H1 (cell line): ENCODE measurements around the gene PRKCH. TPM values are rescaled to one million over a fixed set of nuclear protein-coding genes. Genes with fewer than 3 reads are reported as not detected.

Experiments used
- CTCF ChIA-PET: fragments of 300-600 bp; sonication (Branson Sonifier 250); formaldehyde crosslinking; loops from one replicate; lab custom pipeline; 2021; ENCODE audit not compliant: partially characterized antibody; lab: Charles Lee
- POLR2A ChIA-PET: fragments of 300-600 bp; sonication (Branson Sonifier 250); formaldehyde crosslinking; loops from one replicate; lab custom pipeline; 2021; ENCODE audit warnings: inconsistent platforms; ENCODE audit not compliant: partially characterized antibody; lab: Charles Lee
- DNase-seq, 2 experiments: peaks; one replicate each; pipeline versions ENCODE4 v3.0.0 to v3.0.0-alpha.2; 2010 to 2022; ENCODE audit warnings: low spot score in 2 of 2, low read depth in 1 of 2, mixed read lengths in 1 of 2
- FAIRE-seq: peaks from 2 replicates; lab custom pipeline; 2011; peaks lifted over from hg19 to GRCh38; lab: Jason Lieb, UNC
- H2AFZ ChIP-seq: 2 replicates; pipeline ENCODE4 v1.8.1; 2012; ENCODE audit warnings: low read length, inconsistent platforms
- H2AK5ac ChIP-seq: 2 replicates; pipeline ENCODE4 v1.6.1; 2013; ENCODE audit warnings: low read depth, low read length
- H2BK120ac ChIP-seq: replicated peaks from 2 replicates; pipeline ENCODE3; 2013; ENCODE audit warnings: low read depth, low read length, inconsistent platforms
- H2BK12ac ChIP-seq: 2 replicates; pipeline ENCODE4 v1.6.1; 2013; ENCODE audit warnings: low read depth, low read length
- H2BK15ac ChIP-seq: 2 replicates; pipeline ENCODE4 v1.6.1; 2013; ENCODE audit warnings: low read length
- H2BK20ac ChIP-seq: 2 replicates; pipeline ENCODE4 v1.6.1; 2013; ENCODE audit warnings: low read length
- H2BK5ac ChIP-seq: 2 replicates; pipeline ENCODE4 v1.6.1; 2013; ENCODE audit warnings: low read depth, low read length
- H3K14ac ChIP-seq: 2 replicates; pipeline ENCODE4 v1.6.1; 2013; ENCODE audit warnings: inconsistent platforms; ENCODE audit not compliant: insufficient read length
- H3K18ac ChIP-seq: 2 replicates; pipeline ENCODE4 v1.6.1; 2013; ENCODE audit warnings: low read length; ENCODE audit errors: extremely low read depth
- H3K23ac ChIP-seq: 2 replicates; pipeline ENCODE4 v1.6.1; 2013; ENCODE audit warnings: inconsistent platforms; ENCODE audit not compliant: insufficient read length
- H3K23me2 ChIP-seq: 2 replicates; pipeline ENCODE4 v1.6.1; 2013; ENCODE audit warnings: low read depth, low read length
- H3K27ac ChIP-seq: 2 replicates; pipeline ENCODE4 v1.6.1; 2011; ENCODE audit warnings: low read depth, low read length, inconsistent platforms
- H3K27me3 ChIP-seq, 4 experiments: replicated peaks in 1 of 4; 1 replicate in 1 of 4; 2 replicates in 3 of 4; pipeline versions ENCODE4 v1.6.1 to v1.8.1; 2011 to 2013; ENCODE audit warnings: low read length in 3 of 4, mild to moderate bottlenecking in 3 of 4, inconsistent platforms in 2 of 4, mixed read lengths in 2 of 4, moderate library complexity in 1 of 4; ENCODE audit not compliant: control insufficient read depth in 3 of 4, insufficient read depth in 3 of 4; ENCODE audit errors: extremely low read depth in 1 of 4
- H3K36me3 ChIP-seq, 4 experiments: 2 replicates each; pipeline versions ENCODE4 v1.6.1 to v1.8.1; 2011 to 2013; ENCODE audit warnings: mild to moderate bottlenecking in 4 of 4, low read length in 3 of 4, moderate library complexity in 2 of 4, control low read depth in 1 of 4, inconsistent platforms in 1 of 4; ENCODE audit not compliant: insufficient read depth in 4 of 4, control insufficient read depth in 2 of 4
- H3K4ac ChIP-seq: replicated peaks from 2 replicates; pipeline ENCODE3; 2013; ENCODE audit warnings: low read length, low read depth, mixed read lengths, inconsistent platforms; ENCODE audit not compliant: insufficient read length
- H3K4me1 ChIP-seq, 4 experiments: replicated peaks in 1 of 4; 1 replicate in 1 of 4; 2 replicates in 3 of 4; pipeline versions ENCODE4 v1.6.1 to v1.8.1; 2011 to 2013; ENCODE audit warnings: low read length in 3 of 4, inconsistent platforms in 2 of 4, mixed read lengths in 1 of 4; ENCODE audit not compliant: insufficient read depth in 4 of 4, control insufficient read depth in 3 of 4
- H3K4me2 ChIP-seq, 2 experiments: 2 replicates each; pipeline versions ENCODE4 v1.6.1 to v1.8.1; 2011 to 2013; ENCODE audit warnings: low read depth in 2 of 2, low read length in 2 of 2, control low read depth in 1 of 2, inconsistent platforms in 1 of 2, mild to moderate bottlenecking in 1 of 2; ENCODE audit not compliant: insufficient read depth in 1 of 2
- H3K4me3 ChIP-seq, 4 experiments: fragments of 200-600, 300-600 bp in 1 of 4; sonication (generic), shearing (Covaris generic), sonication (Bioruptor Twin) in 1 of 4; 2 replicates each; pipeline versions ENCODE4 v1.5.1 to v1.8.1; 2011 to 2016; ENCODE audit warnings: low read length in 4 of 4, low read depth in 3 of 4, control low read depth in 2 of 4, inconsistent platforms in 2 of 4, mild to moderate bottlenecking in 2 of 4, mixed read lengths in 1 of 4, moderate library complexity in 1 of 4; ENCODE audit not compliant: insufficient read depth in 2 of 4; ENCODE audit errors: extremely low read depth in 1 of 4
- H3K56ac ChIP-seq: replicated peaks from 2 replicates; pipeline ENCODE3; 2013; ENCODE audit warnings: low read depth, mild to moderate bottlenecking, mixed read lengths, low read length, inconsistent platforms; ENCODE audit not compliant: insufficient read length
- H3K79me1 ChIP-seq: 2 replicates; pipeline ENCODE4 v1.6.1; 2013; ENCODE audit warnings: low read depth, low read length, control low read depth
- H3K79me2 ChIP-seq, 2 experiments: 2 replicates each; pipeline versions ENCODE4 v1.6.1 to v1.8.1; 2012 to 2013; ENCODE audit warnings: low read length in 2 of 2, mild to moderate bottlenecking in 2 of 2, inconsistent platforms in 1 of 2; ENCODE audit not compliant: insufficient read depth in 2 of 2, control insufficient read depth in 1 of 2
- H3K9ac ChIP-seq, 4 experiments: replicated peaks in 1 of 4; 1 replicate in 1 of 4; 2 replicates in 3 of 4; pipeline versions ENCODE4 v1.6.1 to v1.8.1; 2011 to 2013; ENCODE audit warnings: low read depth in 3 of 4, low read length in 3 of 4, control low read depth in 2 of 4, mild to moderate bottlenecking in 2 of 4, moderate library complexity in 2 of 4, inconsistent platforms in 1 of 4; ENCODE audit errors: extremely low read depth in 1 of 4
- H3K9me3 ChIP-seq, 2 experiments: 2 replicates each; pipeline versions ENCODE4 v1.6.1 to v1.8.1; 2012 to 2013; ENCODE audit warnings: mild to moderate bottlenecking in 2 of 2, moderate library complexity in 2 of 2, control low read depth in 1 of 2, inconsistent platforms in 1 of 2, low read depth in 1 of 2, low read length in 1 of 2, mixed read lengths in 1 of 2; ENCODE audit not compliant: insufficient read depth in 2 of 2
- H4K20me1 ChIP-seq, 2 experiments: replicated peaks in 1 of 2; 2 replicates each; pipeline versions ENCODE3 to v1.8.1; 2011 to 2013; ENCODE audit warnings: inconsistent platforms in 2 of 2, low read length in 2 of 2, mild to moderate bottlenecking in 1 of 2; ENCODE audit not compliant: insufficient read depth in 2 of 2, control insufficient read depth in 1 of 2
- H4K5ac ChIP-seq: 2 replicates; pipeline ENCODE4 v1.6.1; 2013; ENCODE audit warnings: low read length, low read depth, mixed read lengths, inconsistent platforms; ENCODE audit not compliant: insufficient read length
- H4K8ac ChIP-seq: 2 replicates; pipeline ENCODE4 v1.8.0; 2013; ENCODE audit warnings: mild to moderate bottlenecking, moderate library complexity, low read length, inconsistent platforms; ENCODE audit not compliant: insufficient read depth; ENCODE audit errors: extremely low read depth
- H4K91ac ChIP-seq: replicated peaks from 2 replicates; pipeline ENCODE3; 2013; ENCODE audit warnings: low read length, mixed read lengths, inconsistent platforms; ENCODE audit not compliant: insufficient read length
- EZH2 ChIP-seq: fragments of 200-600 bp; sonication (generic); IDR thresholded peaks from 2 replicates; pipeline ENCODE4 v1.7.1; 2012; ENCODE audit warnings: low read depth, mild to moderate bottlenecking, moderate library complexity, low read length, inconsistent platforms; ENCODE audit not compliant: severe bottlenecking
- JUN ChIP-seq: IDR thresholded peaks from 2 replicates; pipeline ENCODE4 v1.6.1; 2011; ENCODE audit warnings: low read depth, mild to moderate bottlenecking, improper control_type of control experiment, low read length
- PHF8 ChIP-seq: fragments of 200-600 bp; sonication (generic); conservative IDR thresholded peaks from 2 replicates; pipeline ENCODE4 v1.7.1; 2012; ENCODE audit warnings: low read depth, mild to moderate bottlenecking, inconsistent platforms, low read length, moderate library complexity
- RNF2 ChIP-seq: fragments of 200-900, 300-1000 bp; sonication (generic); IDR thresholded peaks from 2 replicates; pipeline ENCODE4 v1.7.1; 2016; ENCODE audit warnings: borderline replicate concordance, low read depth, mild to moderate bottlenecking, antibody characterized with exemption, low read length; ENCODE audit not compliant: poor library complexity, severe bottlenecking; ENCODE audit errors: missing control alignments
- WGBS, 2 experiments: shearing (Covaris generic) in 1 of 2; methylation state at CpG; one replicate each; pipeline versions ENCODE4 v1.1.6 to v1.1.7; 2013 to 2015; ENCODE audit warnings: low lambda C conversion rate in 2 of 2, mixed read lengths in 2 of 2, inconsistent platforms in 1 of 2, low coverage in 1 of 2, missing lambda C conversion rate in 1 of 2; ENCODE audit not compliant: insufficient replicate concordance in 2 of 2, insufficient coverage in 1 of 2, insufficient read length in 1 of 2; ENCODE audit errors: extremely low coverage in 1 of 2, missing lambda C conversion rate in 1 of 2; 5-methylcytosine and 5-hydroxymethylcytosine counted together
- polyA plus RNA-seq, 7 experiments: library from polyadenylated mRNA; depleted of rRNA in 3 of 7; stranded (reverse) in 5 of 7; unstranded in 2 of 7; fragments of >200 nt in 5 of 7; fragments of 200-250 nt in 2 of 7; gene quantifications; 1 replicate in 5 of 7; 2 replicates in 1 of 7; 4 replicates in 1 of 7; pipeline versions ENCODE4 v1.2.1 to v1.2.3, GENCODE V29; 2011 to 2013; ENCODE audit warnings: missing spikeins in 2 of 7, mixed read lengths in 2 of 7
- total RNA-seq: library from RNA; stranded (reverse); fragmentation: NEBNext Ultra II Directional; extraction: Animal tissue kit (Norgen Biotek cat#: 25700); gene quantifications from 2 replicates; pipeline ENCODE4 v1.2.1, GENCODE V29; 2021

PRKCH gene
- total and polyA plus RNA-seq, 2 of the 8 experiments (the other 6 are each of a cell fraction or from before 2014, with no cell fraction given) = 6.4 to 7.0 TPM

DNA sequence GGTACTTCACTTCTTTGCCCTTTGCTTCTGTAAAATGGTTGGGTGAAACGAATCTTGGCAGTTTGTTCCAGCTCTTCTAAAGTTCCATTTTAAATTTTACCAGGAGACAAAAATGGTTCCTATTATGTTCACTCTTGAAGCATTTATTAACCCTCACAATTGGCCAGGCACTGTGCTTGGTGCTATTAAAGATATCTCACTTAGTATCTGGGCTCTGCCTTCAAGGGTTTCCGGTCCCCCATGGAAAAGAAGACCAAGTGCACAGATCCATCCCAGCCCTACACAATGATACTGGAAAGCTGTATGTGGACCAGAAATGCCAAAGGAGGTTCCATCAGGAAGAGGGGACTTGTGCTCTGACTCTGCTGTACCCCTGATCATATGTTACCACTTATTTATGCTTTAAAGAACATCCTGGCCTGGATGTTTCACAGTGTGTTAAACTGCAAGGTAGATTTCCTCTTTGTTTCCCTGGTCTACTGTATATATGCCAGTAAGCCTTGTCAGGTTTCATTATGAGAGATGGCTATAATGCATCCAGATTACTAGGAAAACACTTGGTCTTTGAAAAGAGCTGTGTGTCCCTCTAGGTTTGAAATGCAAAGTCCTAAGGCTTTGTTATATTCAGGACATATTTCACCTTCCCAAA, 154.8 kb downstream of the PRKCH start:
- no peak overlapping the region for H3K56ac ChIP-seq
- no peak overlapping the region for H3K14ac ChIP-seq
- H2BK120ac ChIP-seq = no peak overlapping the region
- H2AK5ac ChIP-seq = no peak overlapping the region
- 96% methylated on average over 2 of the region's 2 CpGs; no CpG with 5 or more reads in 1 of the 2 experiments for WGBS, 2 experiments
- H3K4me2 ChIP-seq = no peak overlapping the region
- no peak overlapping the region for H3K9ac ChIP-seq
- H3K79me1 ChIP-seq = no peaks in the 10 kb centered on the region
- no peaks in the 10 kb centered on the region for H3K23me2 ChIP-seq
- no peaks in the 10 kb centered on the region for H3K36me3 ChIP-seq
- no peaks in the 10 kb centered on the region for H3K9me3 ChIP-seq
- H4K5ac ChIP-seq = no peak overlapping the region
- H3K79me2 ChIP-seq = no peaks in the 10 kb centered on the region
- FAIRE-seq = no peak
- H4K8ac ChIP-seq = no peak overlapping the region
- no peak overlapping the region for H3K4me3 ChIP-seq
- peaks cover 0 to 7% (median 4%) of the 10 kb centered on the region in 4 experiments; a peak in 5 of 7 replicates for H3K4me1 ChIP-seq
- POLR2A ChIA-PET = interaction anchor here (0.6 to 1.2 kb wide), 2 partner anchors 22 to 25 kb away, joined by 3 to 5 read pairs; no protein-coding TSS in a partner anchor
- no peak overlapping the region for H2BK12ac ChIP-seq
- CTCF ChIA-PET = interaction anchor here (0.9 to 3.7 kb wide), 32 partner anchors 8 to 361 kb away, joined by 3 to 17 read pairs (median 4); no protein-coding TSS in a partner anchor
- no peak overlapping the region for H2BK15ac ChIP-seq
- no peak for DNase-seq
- no peaks in the 10 kb centered on the region for H4K20me1 ChIP-seq
- no peaks in the 10 kb centered on the region for H3K27me3 ChIP-seq
- no peak overlapping the region for H3K4ac ChIP-seq
- no peak overlapping the region for H2AFZ ChIP-seq
- H4K91ac ChIP-seq = no peak overlapping the region
- no peak overlapping the region for H3K18ac ChIP-seq
- H3K27ac ChIP-seq = no peak overlapping the region
- H3K23ac ChIP-seq = no peak overlapping the region
- no peak overlapping the region for H2BK5ac ChIP-seq
- H2BK20ac ChIP-seq = no peak overlapping the region
- TF ChIP-seq JUN = no peak
- no peak for TF ChIP-seq RNF2
- no peak for TF ChIP-seq PHF8
- no peak for TF ChIP-seq EZH2
